ENCODE results near the gene TRIM3. TPM values are rescaled to one million over a fixed set of nuclear protein-coding genes. Genes with fewer than 3 reads are reported as not detected.
"Not testable (repeated sequence)": the region's sequence is repeated elsewhere in the genome, so short reads cannot be mapped to it uniquely, and the experiment has no call there.

Gene TRIM3
- total RNA-seq: 16.4 TPM
- polyA plus RNA-seq: 1 to 10 TPM in 3 of 4 donors, under 1 TPM in 1; 0.91 to 2.7 (median 1.9) TPM

GRCh38 chr11:6473451-6474412, at the start of gene TRIM3:
Gene TRIM3 (minus strand): TSS chr11:6473941. CDS start chr11:6465695, 8,246 bp downstream.
- H3K27ac Mint-ChIP-seq: peak within 1 kb of the TSS; percentile 60 to 92 (median 89)
- H3K9me3 Mint-ChIP-seq: no peaks in the 10 kb centered on the region
- Histone ChIP-seq H3K27me3 (ENCODE audit: control insufficient read depth, insufficient read depth, low read length) (no peaks in the 10 kb centered on the region), H3K4me1 (ENCODE audit: control insufficient read depth, insufficient read depth, low read length, poor library complexity, severe bottlenecking) (peaks cover 16% of the 10 kb centered on the region), H3K4me3 (ENCODE audit: low read depth, low read length) (peak within 1 kb of the TSS; percentile 53), H3K27ac (ENCODE audit: insufficient read depth, low read length, poor library complexity, severe bottlenecking) (peak within 1 kb of the TSS; percentile 81), H3K36me3 (ENCODE audit: control insufficient read depth, insufficient read depth, low read length) (peaks cover 11% of the 10 kb centered on the region), H3K9me3 (ENCODE audit: control insufficient read depth in 2 of 2, low read length in 2 of 2) (no peaks in the 10 kb centered on the region)
- H3K4me1 Mint-ChIP-seq: peaks cover 5 to 35% (median 14%) of the 10 kb centered on the region in 4 donors
- DNase-seq (peak; percentile 47 to 80 (median 62)), ATAC-seq (ENCODE audit: low read depth in 2 of 2) (peak; percentile 60 to 62)
- no peaks in the 10 kb centered on the region for H3K27me3 Mint-ChIP-seq
- peaks cover 3% of the 10 kb centered on the region for H3K36me3 Mint-ChIP-seq
- peak within 1 kb of the TSS; percentile 86 to 94 (median 91) for H3K4me3 Mint-ChIP-seq

GRCh38 chr11:6523253-6523652, 49.5 kb upstream of the TRIM3 start:
- no peak overlapping the region for H3K27ac ChIP-seq (ENCODE audit: insufficient read depth, low read length, poor library complexity, severe bottlenecking)
- ATAC-seq (ENCODE audit: low read depth in 2 of 2): no peak
- no peaks in the 10 kb centered on the region for H3K27me3 Mint-ChIP-seq
- H3K4me3 ChIP-seq (ENCODE audit: low read depth, low read length): no peak overlapping the region
- H3K36me3 Mint-ChIP-seq: peaks cover 57% of the 10 kb centered on the region
- H3K9me3 ChIP-seq (ENCODE audit: control insufficient read depth in 2 of 2, low read length in 2 of 2): no peaks in the 10 kb centered on the region
- DNase-seq: no peak
- no peaks in the 10 kb centered on the region for H3K9me3 Mint-ChIP-seq
- peaks cover 11 to 16% (median 12%) of the 10 kb centered on the region in 4 donors for H3K4me1 Mint-ChIP-seq
- H3K4me3 Mint-ChIP-seq: no peak overlapping the region
- peaks cover 12% of the 10 kb centered on the region for H3K36me3 ChIP-seq (ENCODE audit: control insufficient read depth, insufficient read depth, low read length)
- no peaks in the 10 kb centered on the region for H3K27me3 ChIP-seq (ENCODE audit: control insufficient read depth, insufficient read depth, low read length)
- peaks cover 7% of the 10 kb centered on the region for H3K4me1 ChIP-seq (ENCODE audit: control insufficient read depth, insufficient read depth, low read length, poor library complexity, severe bottlenecking)
- H3K27ac Mint-ChIP-seq: no peak overlapping the region

- H3K4me1 ChIP-seq (ENCODE audit: control insufficient read depth, insufficient read depth, low read length, poor library complexity, severe bottlenecking); H3K27me3 Mint-ChIP-seq; H3K9me3 Mint-ChIP-seq; H3K9me3 ChIP-seq (ENCODE audit: control insufficient read depth in 2 of 2, low read length in 2 of 2); H3K27me3 ChIP-seq (ENCODE audit: control insufficient read depth, insufficient read depth, low read length); H3K4me3 ChIP-seq (ENCODE audit: low read depth, low read length); H3K4me3 Mint-ChIP-seq; DNase-seq; H3K27ac Mint-ChIP-seq; H3K27ac ChIP-seq (ENCODE audit: insufficient read depth, low read length, poor library complexity, severe bottlenecking); ATAC-seq (ENCODE audit: low read depth in 2 of 2): not testable (repeated sequence)
- peaks cover 14% of the 10 kb centered on the region for H3K36me3 ChIP-seq (ENCODE audit: control insufficient read depth, insufficient read depth, low read length)
- Mint-ChIP-seq H3K4me1 (peaks cover 11 to 16% (median 11%) of the 10 kb centered on the region in 4 donors), H3K36me3 (peaks cover 57% of the 10 kb centered on the region)
These were observed 48.2 kb upstream of the TRIM3 start for GRCh38 chr11:6521946-6522345.

GRCh38 chr11:6520265-6520664, 46.5 kb upstream of the TRIM3 start:
- peaks cover 0 to 1% (median 0%) of the 10 kb centered on the region in 7 donors for H3K9me3 Mint-ChIP-seq
- H3K9me3 ChIP-seq (ENCODE audit: control insufficient read depth in 2 of 2, low read length in 2 of 2): no peaks in the 10 kb centered on the region
- no peak overlapping the region for H3K4me3 ChIP-seq (ENCODE audit: low read depth, low read length)
- no peak overlapping the region for H3K27ac ChIP-seq (ENCODE audit: insufficient read depth, low read length, poor library complexity, severe bottlenecking)
- H3K27me3 Mint-ChIP-seq: no peaks in the 10 kb centered on the region
- peaks cover 59% of the 10 kb centered on the region for H3K36me3 Mint-ChIP-seq
- no peaks in the 10 kb centered on the region for H3K27me3 ChIP-seq (ENCODE audit: control insufficient read depth, insufficient read depth, low read length)
- no peak overlapping the region for H3K27ac Mint-ChIP-seq
- peaks cover 14% of the 10 kb centered on the region for H3K36me3 ChIP-seq (ENCODE audit: control insufficient read depth, insufficient read depth, low read length)
- H3K4me3 Mint-ChIP-seq: no peak overlapping the region
- no peak for DNase-seq
- H3K4me1 Mint-ChIP-seq: peaks cover 0 to 5% (median 0%) of the 10 kb centered on the region in 4 donors
- H3K4me1 ChIP-seq (ENCODE audit: control insufficient read depth, insufficient read depth, low read length, poor library complexity, severe bottlenecking): no peaks in the 10 kb centered on the region
- ATAC-seq (ENCODE audit: low read depth in 2 of 2): no peak

- H3K27me3 ChIP-seq (ENCODE audit: control insufficient read depth, insufficient read depth, low read length): no peaks in the 10 kb centered on the region
- H3K9me3 ChIP-seq (ENCODE audit: control insufficient read depth in 2 of 2, low read length in 2 of 2): no peaks in the 10 kb centered on the region
- DNase-seq (no peak), ATAC-seq (ENCODE audit: low read depth in 2 of 2) (no peak)
- H3K36me3 ChIP-seq (ENCODE audit: control insufficient read depth, insufficient read depth, low read length): peaks cover 22% of the 10 kb centered on the region
- Mint-ChIP-seq H3K9me3 (peaks cover 0 to 1% (median 0%) of the 10 kb centered on the region in 7 donors), H3K4me1 (no peaks in the 10 kb centered on the region), H3K27ac (peak overlapping the region in 1 of 3 donors; percentile 85), H3K27me3 (no peaks in the 10 kb centered on the region), H3K36me3 (peaks cover 54% of the 10 kb centered on the region), H3K4me3 (no peak overlapping the region)
- no peak overlapping the region for H3K27ac ChIP-seq (ENCODE audit: insufficient read depth, low read length, poor library complexity, severe bottlenecking)
- no peaks in the 10 kb centered on the region for H3K4me1 ChIP-seq (ENCODE audit: control insufficient read depth, insufficient read depth, low read length, poor library complexity, severe bottlenecking)
- no peak overlapping the region for H3K4me3 ChIP-seq (ENCODE audit: low read depth, low read length)
These were observed 43.1 kb upstream of the TRIM3 start for GRCh38 chr11:6516865-6517264.

GRCh38 chr11:6505577-6506240, 32.0 kb upstream of the TRIM3 start:
- Histone ChIP-seq H3K36me3 (ENCODE audit: control insufficient read depth, insufficient read depth, low read length) (peaks cover 24% of the 10 kb centered on the region), H3K4me3 (ENCODE audit: low read depth, low read length) (no peak overlapping the region), H3K4me1 (ENCODE audit: control insufficient read depth, insufficient read depth, low read length, poor library complexity, severe bottlenecking) (no peaks in the 10 kb centered on the region), H3K27ac (ENCODE audit: insufficient read depth, low read length, poor library complexity, severe bottlenecking) (no peak overlapping the region), H3K9me3 (ENCODE audit: control insufficient read depth in 2 of 2, low read length in 2 of 2) (no peaks in the 10 kb centered on the region), H3K27me3 (ENCODE audit: control insufficient read depth, insufficient read depth, low read length) (no peaks in the 10 kb centered on the region)
- H3K4me1 Mint-ChIP-seq: peaks cover 0 to 10% (median 3%) of the 10 kb centered on the region in 4 donors
- no peak overlapping the region for H3K4me3 Mint-ChIP-seq
- DNase-seq (peak in 2 of 3 donors; percentile 39 to 65), ATAC-seq (ENCODE audit: low read depth in 2 of 2) (peak; percentile 40 to 53)
- H3K27ac Mint-ChIP-seq: no peak overlapping the region
- no peaks in the 10 kb centered on the region for H3K27me3 Mint-ChIP-seq
- peaks cover 29% of the 10 kb centered on the region for H3K36me3 Mint-ChIP-seq
- H3K9me3 Mint-ChIP-seq: no peaks in the 10 kb centered on the region

- no peaks in the 10 kb centered on the region for H3K9me3 ChIP-seq (ENCODE audit: control insufficient read depth in 2 of 2, low read length in 2 of 2)
- Mint-ChIP-seq H3K4me1 (peaks cover 0 to 10% (median 3%) of the 10 kb centered on the region in 4 donors), H3K4me3 (no peak overlapping the region), H3K27me3 (no peaks in the 10 kb centered on the region), H3K9me3 (no peaks in the 10 kb centered on the region), H3K36me3 (peaks cover 25% of the 10 kb centered on the region), H3K27ac (no peak overlapping the region)
- no peaks in the 10 kb centered on the region for H3K27me3 ChIP-seq (ENCODE audit: control insufficient read depth, insufficient read depth, low read length)
- no peak overlapping the region for H3K27ac ChIP-seq (ENCODE audit: insufficient read depth, low read length, poor library complexity, severe bottlenecking)
- no peaks in the 10 kb centered on the region for H3K4me1 ChIP-seq (ENCODE audit: control insufficient read depth, insufficient read depth, low read length, poor library complexity, severe bottlenecking)
- no peak overlapping the region for H3K4me3 ChIP-seq (ENCODE audit: low read depth, low read length)
- ATAC-seq (ENCODE audit: low read depth in 2 of 2) (no peak), DNase-seq (no peak)
- peaks cover 21% of the 10 kb centered on the region for H3K36me3 ChIP-seq (ENCODE audit: control insufficient read depth, insufficient read depth, low read length)
These were observed 30.4 kb upstream of the TRIM3 start for GRCh38 chr11:6504166-6504565.

Measured in CD4-positive, CD25-positive, alpha-beta regulatory T cell (primary cell).